Tibial nerve (tissue), 3 donors: ENCODE data around the gene CRB1.

Experiments used
- POLR2A ChIP-seq, 2 donors: fragments of 450-650 bp; IDR thresholded peaks; one replicate each; pipeline ENCODE4 v1.6.1; 2017; ENCODE audit warnings: antibody characterized with exemption in 2 of 2, mild to moderate bottlenecking in 2 of 2, moderate library complexity in 2 of 2
- TF ChIP-seq, protein P1 (sequence below), 5 experiments: fragments of 200-600 bp in 3 of 5; fragments of 450-650 bp in 2 of 5; sonication (generic) in 3 of 5; IDR thresholded peaks; one replicate each; pipeline ENCODE4 v1.5.1; 2016 to 2019; ENCODE audit warnings: antibody characterized with exemption in 5 of 5, mild to moderate bottlenecking in 3 of 5, moderate library complexity in 2 of 5

DNA sequence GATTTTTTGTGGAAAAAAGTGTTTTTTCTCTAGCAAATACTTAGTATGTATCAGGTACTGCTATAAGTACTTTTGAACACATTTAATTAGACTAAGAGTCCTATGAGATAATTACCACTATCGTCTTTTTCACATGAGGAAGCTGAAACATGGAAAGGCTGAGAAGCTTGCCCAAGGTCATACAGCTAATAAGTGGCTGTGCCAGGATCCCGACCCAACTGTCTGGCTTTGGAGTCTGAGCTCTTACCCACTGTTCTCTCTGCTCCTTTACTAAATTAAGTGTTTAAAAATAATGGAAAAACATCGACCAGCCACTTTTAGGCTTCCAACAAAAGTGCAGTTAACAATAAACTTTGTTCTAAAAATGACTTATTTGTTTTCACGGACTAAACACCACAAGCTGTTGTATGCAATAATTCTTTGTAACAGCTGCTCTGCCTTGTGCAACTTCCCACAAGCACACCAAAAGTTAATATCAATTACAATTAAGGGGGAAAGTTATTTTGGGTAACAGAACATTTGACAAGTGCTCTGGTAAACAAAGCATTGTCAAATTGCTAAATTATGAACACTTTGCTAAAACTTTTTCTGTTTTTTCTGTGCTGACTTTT is 75.7 kb downstream of the CRB1 start:
- TF ChIP-seq POLR2A (IDR thresholded peaks at IDR 0.05) = no peak
- TF ChIP-seq, protein P1, sequence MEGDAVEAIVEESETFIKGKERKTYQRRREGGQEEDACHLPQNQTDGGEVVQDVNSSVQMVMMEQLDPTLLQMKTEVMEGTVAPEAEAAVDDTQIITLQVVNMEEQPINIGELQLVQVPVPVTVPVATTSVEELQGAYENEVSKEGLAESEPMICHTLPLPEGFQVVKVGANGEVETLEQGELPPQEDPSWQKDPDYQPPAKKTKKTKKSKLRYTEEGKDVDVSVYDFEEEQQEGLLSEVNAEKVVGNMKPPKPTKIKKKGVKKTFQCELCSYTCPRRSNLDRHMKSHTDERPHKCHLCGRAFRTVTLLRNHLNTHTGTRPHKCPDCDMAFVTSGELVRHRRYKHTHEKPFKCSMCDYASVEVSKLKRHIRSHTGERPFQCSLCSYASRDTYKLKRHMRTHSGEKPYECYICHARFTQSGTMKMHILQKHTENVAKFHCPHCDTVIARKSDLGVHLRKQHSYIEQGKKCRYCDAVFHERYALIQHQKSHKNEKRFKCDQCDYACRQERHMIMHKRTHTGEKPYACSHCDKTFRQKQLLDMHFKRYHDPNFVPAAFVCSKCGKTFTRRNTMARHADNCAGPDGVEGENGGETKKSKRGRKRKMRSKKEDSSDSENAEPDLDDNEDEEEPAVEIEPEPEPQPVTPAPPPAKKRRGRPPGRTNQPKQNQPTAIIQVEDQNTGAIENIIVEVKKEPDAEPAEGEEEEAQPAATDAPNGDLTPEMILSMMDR (IDR thresholded peaks at IDR 0.05) = no peak
